Natural killer cell treated with Interleukin-12 subunit alpha and Interleukin-12 subunit beta and Interleukin-15 and Interleukin-18, amount 100 ng/mL, for 72 hours (primary cell): ENCODE data around the gene SLC7A8. TPM values are rescaled to one million over a fixed set of nuclear protein-coding genes. Genes with fewer than 3 reads are reported as not detected.
A peak's percentile ranks its signal among the peaks of the same experiment; 100 is the strongest.
"Not testable (repeated sequence)": the region's sequence is repeated elsewhere in the genome, so short reads cannot be mapped to it uniquely, and the experiment has no call there.

Source experiments
- ATAC-seq, 2 donors: fragments of 150-1000 bp; cut with Tn5 transposase in 1 of 2; sonication (Bioruptor Pico), chemical (Tn5 transposase) in 1 of 2; 2 replicates each; pipeline ENCODE4 v1.10.0; 2021
- DNase-seq: peaks from one replicate; pipeline ENCODE4 v3.0.0; 2022; ENCODE audit warnings: low spot score
- H3K27ac Mint-ChIP-seq, 2 donors: 1 replicate in 1 of 2; 2 replicates in 1 of 2; pipeline ENCODE4 v1.8.0; 2022; ENCODE audit warnings: mixed read lengths in 2 of 2, mild to moderate bottlenecking in 1 of 2, moderate library complexity in 1 of 2
- H3K27me3 Mint-ChIP-seq, 2 donors: 1 replicate in 1 of 2; 2 replicates in 1 of 2; pipeline ENCODE4 v1.8.0; 2022; ENCODE audit warnings: mixed read lengths in 2 of 2
- H3K36me3 Mint-ChIP-seq: one replicate; pipeline ENCODE4 v1.8.0; 2022; ENCODE audit warnings: mixed read lengths
- H3K4me1 Mint-ChIP-seq, 2 donors: 1 replicate in 1 of 2; 2 replicates in 1 of 2; pipeline ENCODE4 v1.8.0; 2022; ENCODE audit warnings: low read depth in 2 of 2, mixed read lengths in 2 of 2, mild to moderate bottlenecking in 1 of 2
- H3K4me3 Mint-ChIP-seq: one replicate; pipeline ENCODE4 v1.8.0; 2022; ENCODE audit warnings: mixed read lengths
- H3K9me3 Mint-ChIP-seq: 2 replicates; pipeline ENCODE4 v1.8.0; 2022; ENCODE audit warnings: mixed read lengths
- total RNA-seq, 2 donors: library from RNA; stranded (reverse); gene quantifications; one replicate each; pipeline ENCODE4 v1.2.3, GENCODE V29; 2022

SLC7A8 gene
- total RNA-seq, 2 donors from 2014 or later = 0.07 to 3.5 TPM

DNA sequence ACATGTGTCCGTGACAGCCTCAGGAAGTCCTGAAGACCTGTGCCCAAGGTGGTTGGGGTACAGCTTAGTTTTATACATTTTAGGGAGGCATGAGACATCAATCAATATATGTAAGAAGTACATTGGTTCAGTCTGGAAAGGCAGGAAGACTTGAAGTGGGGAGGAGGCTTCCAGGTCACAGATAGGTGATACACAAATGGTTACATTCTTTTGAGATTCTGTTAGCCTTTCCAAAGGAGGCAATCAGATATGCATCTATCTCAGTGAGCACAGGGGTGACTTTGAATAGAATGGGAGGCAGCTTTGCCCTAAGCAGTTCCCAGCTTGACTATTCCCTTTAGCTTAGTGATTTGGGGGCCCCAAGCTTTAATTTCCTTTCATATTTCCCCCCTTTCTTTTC, 15.7 kb upstream of the SLC7A8 start:
- not testable (repeated sequence) for DNase-seq, H3K36me3 Mint-ChIP-seq, H3K4me3 Mint-ChIP-seq, H3K27ac Mint-ChIP-seq, H3K4me1 Mint-ChIP-seq, H3K27me3 Mint-ChIP-seq, H3K9me3 Mint-ChIP-seq, ATAC-seq

GRCh38 chr14:23196487-23196886, 13.0 kb upstream of the SLC7A8 start:
- not testable (repeated sequence) for DNase-seq, H3K4me1 Mint-ChIP-seq, H3K27ac Mint-ChIP-seq, H3K4me3 Mint-ChIP-seq, H3K27me3 Mint-ChIP-seq, H3K9me3 Mint-ChIP-seq, H3K36me3 Mint-ChIP-seq, ATAC-seq

DNA sequence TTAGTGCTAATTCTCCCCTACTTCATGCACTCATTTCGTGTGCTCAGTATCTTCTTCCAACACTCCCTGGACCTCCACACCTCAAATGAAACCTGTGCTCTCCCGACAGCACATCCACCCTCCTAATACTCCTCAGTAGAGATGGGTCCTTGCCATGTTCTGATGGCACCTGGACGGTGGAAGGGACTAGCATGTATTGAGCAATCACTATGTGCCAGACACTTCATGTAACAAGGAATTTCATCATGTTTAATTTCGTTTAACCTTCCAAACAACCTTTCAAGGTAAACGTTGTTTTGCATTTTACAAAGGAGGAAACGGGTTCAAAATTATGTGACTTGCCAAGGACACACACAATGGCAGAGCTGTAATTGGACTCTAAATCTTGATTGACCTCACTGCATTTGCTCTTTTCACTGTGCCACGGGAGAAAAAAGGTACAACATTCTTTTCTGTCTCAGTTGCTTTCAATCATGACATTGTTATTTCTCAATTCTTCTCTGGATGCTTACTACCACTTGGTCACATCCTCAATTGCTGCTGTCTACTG, 12.2 kb upstream of the SLC7A8 start:
- DNase-seq = no peak
- Mint-ChIP-seq H3K4me1 (no peaks in the 10 kb centered on the region), H3K4me3 (no peak overlapping the region), H3K36me3 (no peaks in the 10 kb centered on the region), H3K27me3 (peaks cover 7 to 12% of the 10 kb centered on the region in 2 donors), H3K9me3 (no peaks in the 10 kb centered on the region), H3K27ac (no peak overlapping the region)
- ATAC-seq = no peak

- Mint-ChIP-seq H3K4me3 (no peak overlapping the region), H3K36me3 (no peaks in the 10 kb centered on the region), H3K4me1 (no peaks in the 10 kb centered on the region), H3K27me3 (peaks cover 7 to 23% of the 10 kb centered on the region in 2 donors), H3K27ac (no peak overlapping the region), H3K9me3 (no peaks in the 10 kb centered on the region)
- no peak for ATAC-seq
- DNase-seq = no peak
Observed at GRCh38 chr14:23193432-23193831, 10.0 kb upstream of the SLC7A8 start.

GRCh38 chr14:23187925-23188324, 4.5 kb upstream of the SLC7A8 start:
- Mint-ChIP-seq H3K4me3 (no peak overlapping the region), H3K9me3 (no peaks in the 10 kb centered on the region), H3K36me3 (no peaks in the 10 kb centered on the region), H3K27me3 (peaks cover 0 to 13% of the 10 kb centered on the region in 2 donors), H3K27ac (no peak overlapping the region), H3K4me1 (no peaks in the 10 kb centered on the region)
- DNase-seq (no peak), ATAC-seq (no peak)

- Mint-ChIP-seq H3K4me3 (no peak overlapping the region), H3K9me3 (no peaks in the 10 kb centered on the region), H3K36me3 (no peaks in the 10 kb centered on the region), H3K27me3 (peaks cover 0 to 13% of the 10 kb centered on the region in 2 donors), H3K4me1 (no peaks in the 10 kb centered on the region), H3K27ac (no peak overlapping the region)
- ATAC-seq = no peak
- DNase-seq = no peak
Observed at GRCh38 chr14:23186913-23187654, 3.6 kb upstream of the SLC7A8 start.

GRCh38 chr14:23185063-23185462, 1.6 kb upstream of the SLC7A8 start:
- Mint-ChIP-seq H3K36me3 (no peaks in the 10 kb centered on the region), H3K4me1 (peaks cover 0 to 2% of the 10 kb centered on the region in 2 donors), H3K9me3 (no peaks in the 10 kb centered on the region)

GRCh38 chr14:23183158-23183470, 346 bp downstream of the SLC7A8 start:
- peaks cover 7 to 15% of the 10 kb centered on the region in 2 donors for H3K27me3 Mint-ChIP-seq
- no peaks in the 10 kb centered on the region for H3K36me3 Mint-ChIP-seq
- ATAC-seq (no peak), DNase-seq (no peak)
- H3K4me1 Mint-ChIP-seq = peaks cover 0 to 2% of the 10 kb centered on the region in 2 donors
- no peaks in the 10 kb centered on the region for H3K9me3 Mint-ChIP-seq
- H3K4me3 Mint-ChIP-seq = no peak overlapping the region
- H3K27ac Mint-ChIP-seq = no peak overlapping the region

More at GRCh38 chr14:23185063-23185462, 1.6 kb upstream of the SLC7A8 start:
- DNase-seq = no peak
- Mint-ChIP-seq H3K4me3 (no peak overlapping the region), H3K27me3 (peaks cover 0 to 20% of the 10 kb centered on the region in 2 donors), H3K27ac (no peak overlapping the region)
- no peak for ATAC-seq

GRCh38 chr14:23182372-23183157, 895 bp downstream of the SLC7A8 start:
- DNase-seq = no peak
- Mint-ChIP-seq H3K4me1 (peaks cover 0 to 2% of the 10 kb centered on the region in 2 donors), H3K27ac (no peak overlapping the region), H3K27me3 (peaks cover 7 to 15% of the 10 kb centered on the region in 2 donors), H3K36me3 (no peaks in the 10 kb centered on the region), H3K4me3 (no peak overlapping the region), H3K9me3 (no peaks in the 10 kb centered on the region)
- peak; percentile 72 to 76 for ATAC-seq

- Mint-ChIP-seq H3K27me3 (peaks cover 7 to 15% of the 10 kb centered on the region in 2 donors), H3K27ac (no peak overlapping the region), H3K9me3 (no peaks in the 10 kb centered on the region), H3K36me3 (no peaks in the 10 kb centered on the region), H3K4me1 (peaks cover 0 to 2% of the 10 kb centered on the region in 2 donors), H3K4me3 (no peak overlapping the region)
- no peak for ATAC-seq
- DNase-seq = no peak
Observed at GRCh38 chr14:23181946-23182345, 1.5 kb downstream of the SLC7A8 start.

GRCh38 chr14:23181453-23181852, 2.0 kb downstream of the SLC7A8 start:
- H3K27me3 Mint-ChIP-seq = peaks cover 7 to 15% of the 10 kb centered on the region in 2 donors
- no peak overlapping the region for H3K4me3 Mint-ChIP-seq
- H3K9me3 Mint-ChIP-seq = no peaks in the 10 kb centered on the region
- DNase-seq (no peak), ATAC-seq (no peak)
- H3K36me3 Mint-ChIP-seq = no peaks in the 10 kb centered on the region
- peaks cover 0 to 2% of the 10 kb centered on the region in 2 donors for H3K4me1 Mint-ChIP-seq
- no peak overlapping the region for H3K27ac Mint-ChIP-seq

DNA sequence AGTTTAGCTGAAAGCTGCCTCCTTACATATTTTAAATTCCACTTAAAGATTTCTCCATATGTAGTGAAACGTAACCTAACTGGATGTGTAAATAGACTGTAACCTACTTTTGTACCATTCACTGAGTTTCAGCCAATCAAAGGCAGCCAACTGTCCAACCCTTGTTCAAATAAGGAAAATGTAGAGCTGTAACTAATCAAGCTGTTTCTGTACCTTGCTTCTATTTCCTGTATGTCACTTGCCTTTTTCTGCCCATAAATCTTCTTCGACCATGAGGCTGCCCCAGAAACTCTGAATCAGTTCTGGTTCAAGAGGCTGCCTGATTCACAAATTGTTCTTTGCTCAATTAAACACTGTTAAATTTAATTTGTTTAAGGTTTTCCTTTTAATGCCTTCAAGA, 6.3 kb downstream of the SLC7A8 start:
- Mint-ChIP-seq H3K27ac (no peak overlapping the region), H3K36me3 (no peaks in the 10 kb centered on the region), H3K4me3 (no peak overlapping the region), H3K27me3 (peaks cover 18 to 22% of the 10 kb centered on the region in 2 donors), H3K4me1 (peaks cover 0 to 2% of the 10 kb centered on the region in 2 donors), H3K9me3 (no peaks in the 10 kb centered on the region)
- DNase-seq (no peak), ATAC-seq (no peak)

DNA sequence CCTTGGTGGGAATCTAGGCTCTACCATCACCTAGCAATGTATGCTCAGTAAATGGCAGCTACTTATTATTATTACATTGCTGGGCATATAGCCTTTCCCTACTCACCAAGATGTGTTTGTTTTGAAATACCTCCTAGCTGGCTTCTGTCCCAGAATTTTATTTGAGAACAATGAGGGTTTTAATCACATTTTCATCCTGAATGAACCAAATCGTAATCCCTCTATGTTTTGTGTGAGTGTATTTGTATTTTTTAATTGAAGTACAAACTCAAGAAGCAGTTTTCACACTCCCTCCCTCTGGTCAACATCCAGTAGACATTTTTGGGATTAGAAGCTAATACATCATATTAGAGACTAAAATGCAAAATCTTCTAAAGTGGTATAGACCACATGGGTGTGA, 7.6 kb downstream of the SLC7A8 start:
- ATAC-seq (no peak), DNase-seq (no peak)
- H3K36me3 Mint-ChIP-seq = no peaks in the 10 kb centered on the region

More for the DNA sequence above, 7.6 kb downstream of the SLC7A8 start:
- peaks cover 16 to 22% of the 10 kb centered on the region in 2 donors for H3K27me3 Mint-ChIP-seq
- H3K4me3 Mint-ChIP-seq = no peak overlapping the region
- H3K9me3 Mint-ChIP-seq = no peaks in the 10 kb centered on the region
- no peak overlapping the region for H3K27ac Mint-ChIP-seq
- no peaks in the 10 kb centered on the region for H3K4me1 Mint-ChIP-seq
